DMS79 (cell line): ENCODE data around the gene TNIK.
"Not testable (repeated sequence)": the region's sequence is repeated elsewhere in the genome, so short reads cannot be mapped to it uniquely, and the experiment has no call there.

Experiments used
- DNase-seq: peaks from one replicate; lab custom pipeline; 2025; lab: John Stamatoyannopoulos, UW

The TNIK gene

GRCh38 chr3:171468296-171468906, 8.2 kb upstream of the TNIK start:
- no peak for DNase-seq

GRCh38 chr3:171465763-171466162, 5.6 kb upstream of the TNIK start:
- DNase-seq: no peak

DNA sequence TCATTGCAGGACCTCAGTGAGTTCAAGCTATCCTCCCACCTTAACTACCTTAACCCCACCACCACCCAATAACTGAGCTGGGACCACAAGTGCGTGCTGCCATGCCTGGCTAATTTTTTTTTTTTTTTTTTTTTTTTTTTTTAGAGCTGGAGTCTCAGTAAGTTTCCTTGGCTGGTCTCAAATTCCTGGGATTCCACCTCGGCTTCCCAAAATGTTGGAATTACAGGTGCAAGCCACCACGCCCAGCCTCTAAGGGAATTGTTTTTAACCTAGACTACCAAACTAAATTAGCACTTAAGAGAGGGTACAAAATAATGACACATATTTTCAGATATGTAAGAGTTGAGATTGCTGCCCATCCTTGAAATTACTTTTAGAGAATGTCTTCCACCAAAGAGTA, 4.3 kb upstream of the TNIK start:
- no peak for DNase-seq

GRCh38 chr3:171462224-171462623, 2.0 kb upstream of the TNIK start:
- no peak for DNase-seq

DNA sequence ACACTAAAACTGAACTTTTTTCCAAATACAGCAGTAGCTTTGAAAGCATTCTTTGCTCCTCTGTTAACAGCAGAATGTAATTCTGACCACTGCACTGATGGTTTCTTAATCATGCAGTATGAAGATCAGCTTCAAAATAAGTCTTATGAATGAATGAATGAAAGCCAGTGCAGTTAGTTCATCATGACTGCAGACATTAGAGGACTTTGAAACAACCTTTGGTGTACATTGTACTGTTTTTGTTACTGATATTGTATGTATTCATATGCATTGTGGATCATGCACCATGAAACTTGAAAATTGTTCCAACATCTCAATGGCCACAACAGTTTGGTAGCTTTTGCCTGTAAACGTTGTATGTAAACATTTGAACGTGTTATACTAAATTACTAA, 1.3 kb upstream of the TNIK start:
- no peak for DNase-seq

- peak; percentile 43 for DNase-seq
These were observed 720 bp upstream of the TNIK start for GRCh38 chr3:171460725-171461524.

DNA sequence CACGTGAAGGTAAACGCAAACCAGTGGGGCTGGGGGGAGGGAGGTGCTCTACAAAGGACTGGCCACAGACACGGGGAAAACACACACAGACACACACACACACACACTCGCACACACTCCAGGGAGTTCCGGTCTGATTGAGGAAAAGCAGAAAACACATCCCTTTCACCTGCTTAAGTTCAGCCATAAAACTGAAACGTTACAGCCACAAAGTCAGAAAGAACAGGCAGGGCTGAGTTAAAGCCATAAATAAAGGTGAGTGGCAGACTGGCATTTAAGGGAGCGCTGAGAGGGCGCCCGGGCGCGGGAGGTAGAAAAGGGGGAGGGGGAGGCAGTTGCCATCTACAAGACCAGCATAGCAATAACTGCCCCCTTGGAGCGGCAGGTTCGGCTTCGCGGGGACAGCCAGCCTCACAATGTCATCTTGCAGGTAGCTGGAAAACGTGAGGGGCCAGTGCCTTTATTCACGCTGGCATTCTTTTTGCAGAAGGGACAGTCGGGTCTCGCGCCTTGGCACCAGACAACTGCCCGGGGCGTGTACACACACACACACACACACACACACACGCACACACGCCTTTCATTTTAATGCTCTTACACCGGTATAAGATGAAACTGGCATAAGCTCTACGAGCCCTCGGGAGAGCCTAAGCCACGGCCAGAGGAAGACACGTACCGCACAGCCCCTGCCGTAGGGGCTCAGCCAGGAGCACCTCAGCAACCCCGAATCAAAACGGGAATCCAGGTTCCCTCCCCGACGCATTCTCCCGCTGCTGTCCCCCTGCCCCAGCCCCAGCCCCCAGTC, 866 bp downstream of the TNIK start:
- DNase-seq: peak; percentile 19

DNA sequence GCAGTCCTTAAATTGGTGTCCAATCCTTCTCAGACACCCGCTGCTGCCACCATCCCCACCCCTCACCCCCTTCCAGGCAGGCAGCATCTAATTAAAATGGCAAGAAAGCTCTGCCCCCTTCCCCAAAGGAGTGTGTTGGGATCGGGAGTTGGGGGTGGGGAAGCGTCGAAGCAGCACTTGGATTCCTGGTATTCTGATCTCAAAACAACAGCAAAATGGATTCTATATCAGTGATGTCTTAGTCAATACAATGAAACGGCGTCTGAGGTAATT, 1.4 kb downstream of the TNIK start:
- no peak for DNase-seq

DNA sequence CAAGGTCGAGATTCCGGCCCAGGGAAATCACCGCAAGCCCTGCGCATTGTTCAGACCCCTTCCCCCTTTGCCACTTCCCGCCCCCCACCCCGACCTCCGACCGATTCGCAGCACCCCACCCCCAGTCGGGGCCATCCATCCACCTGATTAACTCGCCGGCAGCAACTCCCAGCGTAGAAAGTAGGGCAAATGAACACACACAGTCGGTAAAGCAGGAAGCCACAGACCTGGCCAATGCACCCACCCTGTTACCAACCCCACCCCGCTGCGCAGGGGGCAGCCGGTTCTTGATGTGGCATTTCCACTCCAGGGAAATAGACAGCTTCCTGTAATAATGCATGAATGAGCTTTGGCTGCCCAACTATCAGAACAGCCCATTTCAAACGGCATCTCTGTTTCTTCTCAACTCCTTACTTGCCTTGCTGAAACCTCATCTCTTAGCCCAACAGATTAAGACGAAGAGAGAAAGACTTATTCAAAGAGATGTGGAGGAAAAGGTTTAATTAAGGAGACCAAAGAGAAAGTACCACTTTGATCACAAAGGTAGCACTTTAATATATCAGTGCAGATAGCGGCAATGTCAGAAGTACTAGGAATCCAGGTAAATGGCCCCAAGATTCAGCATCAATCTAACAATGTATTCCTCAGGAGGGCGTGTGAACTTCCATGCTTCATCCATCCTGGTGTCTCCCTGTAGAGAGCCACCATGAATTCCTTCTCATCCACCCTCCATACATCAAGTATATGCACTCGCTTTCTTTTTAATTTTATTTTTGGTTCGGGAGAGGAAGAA, 1.9 kb downstream of the TNIK start:
- DNase-seq: no peak

GRCh38 chr3:171457607-171458061, 2.6 kb downstream of the TNIK start:
- no peak for DNase-seq

DNA sequence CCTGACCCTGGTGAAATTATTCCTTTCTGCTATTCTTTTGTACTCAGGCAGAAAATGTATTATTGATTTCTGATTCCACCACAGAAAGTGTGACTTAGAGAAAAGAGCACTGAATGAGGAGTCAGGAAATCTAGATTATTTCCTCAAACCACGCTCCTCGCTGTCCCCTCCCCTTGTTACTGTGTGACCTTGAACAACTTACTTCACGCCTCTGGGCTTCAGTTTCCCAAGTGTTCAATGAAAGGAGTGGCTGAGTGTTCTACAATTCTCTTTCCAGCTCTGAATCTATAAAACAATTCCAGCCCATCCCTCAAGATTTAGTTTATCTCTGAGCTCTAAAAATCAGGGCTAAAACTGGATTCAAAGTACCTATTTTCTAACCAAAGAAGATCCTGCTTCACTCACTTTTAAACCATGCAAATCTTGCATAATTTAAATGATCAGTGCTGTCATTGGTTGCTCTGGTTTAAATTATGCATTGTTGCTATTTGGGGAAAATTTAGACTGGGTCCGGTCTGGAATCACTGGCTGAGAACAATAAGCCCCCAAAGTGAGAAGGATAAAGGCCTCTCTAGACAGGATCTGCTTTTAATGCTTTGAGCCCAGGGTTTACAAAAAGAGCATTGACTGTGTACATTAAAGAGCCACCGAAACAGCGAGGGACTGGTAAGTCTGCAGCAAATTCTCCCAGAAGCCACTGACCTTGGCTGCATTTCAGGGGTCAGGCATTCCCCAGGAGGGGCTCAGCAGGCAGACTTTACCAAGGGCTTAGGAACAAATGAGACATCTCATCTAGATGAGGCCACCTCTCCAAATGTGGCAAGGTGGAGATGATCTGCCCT, 3.2 kb downstream of the TNIK start:
- DNase-seq: no peak

DNA sequence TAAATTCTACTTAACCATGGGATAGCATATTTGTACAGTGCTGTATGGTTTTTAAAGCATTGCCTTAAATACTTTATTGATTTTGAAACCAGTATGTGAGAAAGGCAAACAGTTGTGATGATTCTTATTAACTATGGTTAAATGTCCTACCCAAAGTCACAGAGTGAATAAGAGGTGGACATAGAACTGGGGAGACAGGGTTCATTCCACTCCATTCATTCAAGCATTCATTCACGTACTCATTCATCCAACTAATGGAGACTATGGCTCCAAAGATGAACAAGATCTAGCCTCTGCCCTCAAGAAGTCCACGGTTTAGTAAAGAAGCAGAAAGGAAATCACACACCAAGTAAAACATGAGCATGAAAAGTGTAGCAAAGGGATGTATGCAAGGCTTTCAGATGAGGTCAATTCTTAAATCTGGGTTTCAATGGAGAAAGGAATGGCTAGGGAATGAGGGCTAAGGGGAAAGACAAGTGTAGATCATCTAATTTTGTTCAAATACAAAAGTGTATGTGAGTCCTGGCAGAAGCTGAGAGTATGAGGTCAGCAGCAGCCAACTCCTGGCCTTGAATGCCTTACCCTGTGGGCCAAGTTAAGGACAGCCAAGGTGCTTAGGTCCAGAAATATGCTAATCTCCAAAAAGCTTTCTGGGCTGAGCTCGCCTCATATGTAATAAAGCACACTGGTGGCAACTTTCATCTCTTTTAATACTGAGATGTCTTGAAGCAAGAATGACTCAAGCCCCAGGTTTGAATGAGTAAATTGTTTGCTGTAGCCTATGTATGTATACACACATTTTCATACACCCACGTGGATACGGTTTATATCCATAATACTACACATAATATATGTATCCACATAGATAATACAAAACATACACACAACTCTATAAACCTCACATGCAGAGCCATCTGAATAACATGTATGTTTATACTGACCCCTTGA, 4.3 kb downstream of the TNIK start:
- DNase-seq: no peak

DNA sequence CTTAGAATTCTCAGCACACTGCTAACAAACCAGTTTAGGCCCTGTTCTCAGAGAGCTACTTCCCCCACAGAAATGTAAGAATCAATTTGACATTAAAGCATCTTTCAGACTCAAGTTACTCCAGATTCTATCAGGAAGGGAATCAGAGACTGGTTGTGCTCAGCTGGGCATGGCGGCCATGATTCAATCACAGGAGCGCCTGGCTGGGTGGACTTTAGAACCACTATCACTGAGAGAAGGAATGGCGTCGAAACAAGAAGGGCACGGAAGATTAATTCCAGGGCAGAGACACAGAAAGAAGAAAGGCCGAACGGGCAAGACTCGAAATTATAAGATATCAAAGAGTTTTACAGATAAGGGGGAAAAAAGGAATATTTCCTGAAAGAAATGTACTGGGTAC, 6.2 kb downstream of the TNIK start:
- no peak for DNase-seq

- DNase-seq: no peak
These were observed 6.9 kb downstream of the TNIK start for GRCh38 chr3:171453180-171453886.

- no peak for DNase-seq
These were observed 7.9 kb downstream of the TNIK start for GRCh38 chr3:171452328-171452727.

DNA sequence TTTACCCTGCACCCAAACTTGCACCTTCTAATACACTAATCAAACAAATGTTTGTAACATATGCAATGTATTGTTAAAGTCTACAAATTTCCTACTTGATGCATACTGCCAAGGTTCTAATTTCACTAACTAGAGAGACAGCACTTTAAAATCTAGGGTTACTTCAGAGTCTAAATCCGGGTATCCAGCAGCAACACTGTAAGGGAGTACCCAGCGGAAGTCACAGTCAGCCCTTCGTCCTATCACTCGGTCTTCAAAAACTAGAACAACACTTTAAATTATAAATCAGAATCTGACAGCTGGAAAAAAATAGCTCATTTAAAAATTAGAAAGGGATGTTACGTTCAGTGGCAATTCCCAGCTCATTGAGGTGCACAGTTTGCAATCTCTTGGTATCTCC, 8.3 kb downstream of the TNIK start:
- DNase-seq: no peak

DNA sequence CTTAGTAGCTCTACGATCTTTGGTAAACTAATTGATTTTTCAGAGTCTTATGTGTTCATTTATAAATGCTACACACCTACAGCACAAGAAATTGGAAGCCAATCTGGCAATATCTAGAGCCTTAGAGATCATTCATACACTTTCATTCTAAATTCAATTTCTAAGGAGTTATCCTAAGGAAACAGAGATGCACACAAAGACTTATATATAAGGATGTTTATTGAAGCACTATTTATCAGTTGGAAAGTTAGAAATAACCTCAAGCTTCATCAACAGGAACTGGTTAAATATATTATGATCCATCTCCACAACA, 12.7 kb downstream of the TNIK start:
- not testable (repeated sequence) for DNase-seq

GRCh38 chr3:171446801-171447578, 13.2 kb downstream of the TNIK start:
- no peak for DNase-seq

GRCh38 chr3:171446301-171446700, 13.9 kb downstream of the TNIK start:
- DNase-seq: no peak
